GM21390 (cell line): ENCODE measurements around the gene LYPD4.
"Not testable (repeated sequence)": the region's sequence is repeated elsewhere in the genome, so short reads cannot be mapped to it uniquely, and the experiment has no call there.

Experiments used
- ATAC-seq: cut with Tn5 transposase; IDR thresholded peaks from one replicate; pipeline ENCODE4 v1.9.1; 2021; ENCODE audit not compliant: unreplicated experiment

Gene LYPD4

DNA sequence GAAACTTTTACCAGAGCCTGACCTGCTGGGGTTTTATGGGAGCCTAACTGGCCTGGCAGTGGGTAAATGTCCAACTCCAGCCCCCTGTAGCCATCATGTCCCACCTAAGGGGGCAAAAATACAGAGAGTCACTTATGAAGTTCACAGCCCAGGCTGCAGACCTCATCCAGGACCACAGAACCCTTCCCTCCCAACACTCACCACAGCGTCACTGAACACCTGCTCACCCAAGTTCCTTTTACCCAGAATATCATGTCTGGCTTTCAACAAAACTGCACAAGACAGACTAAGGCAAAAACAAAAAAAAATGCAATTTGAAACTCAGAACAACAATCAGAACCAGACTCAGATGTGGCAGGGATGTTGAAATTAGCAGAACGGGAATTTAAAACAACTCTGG is 41.7 kb downstream of the LYPD4 start:
- ATAC-seq: no peak

- ATAC-seq: no peak
Observed at GRCh38 chr19:41801792-41802211, 42.7 kb downstream of the LYPD4 start.

DNA sequence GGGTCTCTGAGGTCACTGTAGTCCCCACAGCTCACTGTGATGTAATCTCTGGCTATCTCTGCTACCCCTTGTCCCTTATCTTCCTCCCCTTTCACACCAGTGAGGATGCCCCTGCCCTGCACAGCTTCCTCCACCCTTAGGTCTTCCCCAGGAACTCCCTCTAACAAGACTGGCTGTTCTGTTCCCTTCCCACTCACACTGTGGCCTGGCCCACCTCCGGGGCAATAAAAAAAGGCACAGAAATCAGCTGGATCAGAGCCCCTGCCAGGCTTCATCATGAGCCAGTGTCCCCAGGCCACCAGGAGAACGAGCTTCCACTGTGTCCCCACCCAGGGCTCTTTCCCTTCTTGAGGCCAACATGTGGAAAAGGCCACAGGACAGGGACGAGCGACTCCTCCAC is 43.5 kb downstream of the LYPD4 start:
- ATAC-seq: no peak

- no peak for ATAC-seq
Observed at GRCh38 chr19:41799444-41800000, 45.0 kb downstream of the LYPD4 start.

- no peak for ATAC-seq
Observed at GRCh38 chr19:41796901-41797300, 47.6 kb downstream of the LYPD4 start.

DNA sequence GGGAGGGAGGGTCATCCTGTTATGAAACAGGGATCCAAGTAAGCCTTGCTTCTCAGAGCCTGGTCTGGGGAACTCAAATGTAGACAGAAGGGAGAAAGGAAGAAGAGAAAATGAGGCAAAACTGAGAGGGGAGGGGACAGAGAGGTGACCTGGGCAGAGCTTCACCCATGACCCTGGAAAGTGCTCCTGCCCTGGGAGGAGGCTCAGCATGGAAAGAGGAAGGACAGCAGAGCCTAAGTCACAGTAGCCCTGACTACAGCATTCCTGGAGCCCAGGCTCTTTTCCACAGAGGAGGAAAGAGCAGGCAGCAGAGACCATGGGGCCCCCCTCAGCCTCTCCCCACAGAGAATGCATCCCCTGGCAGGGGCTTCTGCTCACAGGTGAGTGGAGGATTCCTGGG is 48.1 kb downstream of the LYPD4 start, which contains the start of gene CEACAM3:
CEACAM3 (plus strand) TSS at position 226 of the 400 bp plus-strand sequence; CDS start at position 317, 91 bp downstream.
- no peak for ATAC-seq

DNA sequence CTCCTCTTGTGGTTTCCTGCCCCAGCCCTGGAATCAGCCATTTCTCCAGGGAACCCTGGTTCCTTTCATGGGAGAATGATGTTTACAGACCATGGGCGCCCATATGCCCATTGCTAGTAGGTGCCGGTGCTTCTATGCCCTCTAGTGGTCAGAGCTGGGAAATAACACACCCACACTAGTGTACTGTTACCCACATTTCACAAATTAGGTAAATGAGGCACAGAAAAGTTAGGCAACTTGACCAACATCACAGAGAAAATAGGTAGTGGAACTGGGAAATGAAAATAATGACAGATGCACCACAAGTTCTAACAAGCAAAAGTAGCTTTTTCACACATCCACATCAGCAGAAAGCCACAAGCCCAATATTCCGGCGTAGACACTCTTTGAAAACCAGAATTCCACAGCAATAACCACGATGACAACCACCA is 49.4 kb downstream of the LYPD4 start:
- ATAC-seq: no peak

DNA sequence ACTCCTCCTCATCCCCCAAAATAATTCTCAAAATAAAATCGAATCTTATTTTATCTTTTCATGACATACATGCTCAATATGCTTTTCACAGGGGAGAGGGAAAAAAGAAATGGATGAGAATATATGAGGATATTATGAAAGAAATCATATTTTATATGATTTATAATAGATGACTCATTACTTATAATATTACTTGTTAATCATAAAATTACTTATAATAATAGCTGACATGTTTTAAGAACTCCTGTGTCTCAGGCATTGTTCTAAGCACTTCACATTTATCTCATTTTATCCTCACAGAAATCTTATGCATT is 51.1 kb downstream of the LYPD4 start:
- no peak for ATAC-seq

DNA sequence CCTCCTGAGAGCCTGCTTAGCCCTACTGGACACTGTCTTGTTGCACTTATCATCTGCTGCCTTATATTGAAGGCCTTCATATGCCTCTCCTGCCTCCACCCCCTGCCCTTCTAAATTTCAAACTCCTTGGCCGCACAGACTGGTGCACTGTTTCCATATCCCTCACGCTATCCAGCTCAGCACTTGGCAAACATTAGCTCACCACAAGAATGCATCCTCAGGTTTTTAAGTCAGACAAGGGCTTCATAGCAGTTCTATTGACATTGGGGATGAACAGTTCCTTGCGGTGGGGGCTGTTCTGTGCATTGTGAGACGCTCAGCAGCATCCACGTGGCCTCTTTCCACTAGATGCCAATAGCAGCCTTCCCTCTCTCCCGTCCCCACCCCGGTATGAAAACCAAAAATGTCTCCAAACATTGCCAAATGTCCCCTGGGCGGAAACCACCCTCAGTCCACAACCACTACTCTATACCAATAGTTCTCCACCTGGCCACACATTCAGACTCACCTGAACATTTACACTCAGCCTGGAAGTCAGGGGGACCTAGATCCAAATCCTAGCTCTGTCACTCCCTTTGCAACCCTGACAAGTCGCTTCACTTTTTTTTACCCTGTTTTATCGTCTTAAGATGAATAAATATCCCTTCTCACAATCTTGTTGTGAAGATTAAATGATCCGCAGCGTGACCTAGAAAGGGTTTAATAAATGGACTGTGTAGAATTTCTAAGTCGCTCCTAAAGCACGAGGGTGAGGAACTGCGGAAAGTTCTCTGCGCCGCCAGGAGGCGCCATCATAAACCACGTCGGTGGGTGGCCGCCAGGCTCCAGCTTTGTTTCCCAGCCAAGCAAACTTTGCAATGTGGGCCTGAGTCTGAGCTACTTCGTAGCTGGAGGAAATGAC is 51.7 kb downstream of the LYPD4 start:
- no peak for ATAC-seq

DNA sequence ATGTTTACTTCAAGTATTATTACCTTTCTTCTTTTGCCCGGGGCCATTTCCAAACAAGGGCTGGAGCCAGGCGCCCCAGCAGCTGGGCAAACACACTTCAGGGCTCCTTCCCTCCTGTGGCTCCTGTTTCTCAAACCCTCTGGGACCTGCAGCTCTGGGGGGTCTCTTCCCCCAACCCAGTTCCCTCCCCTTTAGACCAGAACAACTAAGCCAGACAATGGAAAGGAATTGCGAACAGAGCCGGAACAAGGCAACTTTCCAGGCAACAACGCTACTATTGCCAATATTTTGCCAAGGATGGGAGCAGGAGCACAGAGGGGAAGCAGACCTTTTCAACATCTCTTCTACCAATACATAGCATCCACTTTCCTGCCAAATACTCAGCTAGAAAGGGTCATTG is 55.4 kb downstream of the LYPD4 start:
- not testable (repeated sequence) for ATAC-seq

GRCh38 chr19:41788518-41788917 is 56.0 kb downstream of the LYPD4 start:
- ATAC-seq: not testable (repeated sequence)
